HG03097 (cell line): Measurements from ENCODE around the gene SLC26A8.
"Not testable (repeated sequence)": the region's sequence is repeated elsewhere in the genome, so short reads cannot be mapped to it uniquely, and the experiment has no call there.

Experiments
- ATAC-seq: cut with Tn5 transposase; IDR thresholded peaks from one replicate; pipeline ENCODE4 v1.9.1; 2021; ENCODE audit not compliant: unreplicated experiment, low FRiP score

SLC26A8 gene

GRCh38 chr6:36018339-36018738, 6.1 kb downstream of the SLC26A8 start:
- ATAC-seq, result no peak

- ATAC-seq, result no peak
These were observed 8.8 kb downstream of the SLC26A8 start for GRCh38 chr6:36015666-36016065.

- ATAC-seq, result no peak
These were observed 24.0 kb downstream of the SLC26A8 start for GRCh38 chr6:36000451-36000850.

GRCh38 chr6:35993150-35993549, 31.3 kb downstream of the SLC26A8 start:
- no peak for ATAC-seq

- ATAC-seq, result not testable (repeated sequence)
These were observed 36.4 kb downstream of the SLC26A8 start for GRCh38 chr6:35988047-35988446.

GRCh38 chr6:35984701-35985100, 39.7 kb downstream of the SLC26A8 start:
- ATAC-seq, result no peak

- no peak for ATAC-seq
These were observed 43.3 kb downstream of the SLC26A8 start for GRCh38 chr6:35980991-35981645.

- ATAC-seq, result not testable (repeated sequence)
These were observed 44.3 kb downstream of the SLC26A8 start for GRCh38 chr6:35980126-35980525.

- ATAC-seq, result no peak
These were observed 47.1 kb downstream of the SLC26A8 start for GRCh38 chr6:35977308-35977707.

GRCh38 chr6:35973670-35974222, 50.7 kb downstream of the SLC26A8 start:
- no peak for ATAC-seq

GRCh38 chr6:35972471-35973367, 51.7 kb downstream of the SLC26A8 start:
- ATAC-seq, result no peak

GRCh38 chr6:35970181-35970580, 54.3 kb downstream of the SLC26A8 start:
- no peak for ATAC-seq

GRCh38 chr6:35969646-35970045, 54.8 kb downstream of the SLC26A8 start:
- no peak for ATAC-seq

- no peak for ATAC-seq
These were observed 55.6 kb downstream of the SLC26A8 start for GRCh38 chr6:35968821-35969220.

GRCh38 chr6:35967076-35967774, 57.2 kb downstream of the SLC26A8 start:
- ATAC-seq, result no peak

- ATAC-seq, result no peak
These were observed 61.5 kb downstream of the SLC26A8 start for GRCh38 chr6:35962779-35963560.

- ATAC-seq, result no peak
These were observed 64.3 kb downstream of the SLC26A8 start for GRCh38 chr6:35960187-35960586.

- ATAC-seq, result no peak
These were observed 68.5 kb downstream of the SLC26A8 start for GRCh38 chr6:35955970-35956369.

GRCh38 chr6:35955521-35955920, 68.9 kb downstream of the SLC26A8 start:
- no peak for ATAC-seq

- no peak for ATAC-seq
These were observed 69.4 kb downstream of the SLC26A8 start for GRCh38 chr6:35955071-35955470.
